Measurements from ENCODE around the gene MAP6. TPM values are rescaled to one million over a fixed set of nuclear protein-coding genes. Genes with fewer than 3 reads are reported as not detected.

Gene MAP6
- total and polyA plus RNA-seq, 9 of the 15 experiments (the other 6 are each of a cell fraction or from before 2014, with no cell fraction given), result not detected

GRCh38 chr11:75601494-75601893 lies 67.3 kb downstream of the MAP6 start:
- Histone ChIP-seq H3K9me3 (replicated peaks; ENCODE audit: control insufficient read depth, insufficient read depth, low read depth, low read length) (no peaks in the 10 kb centered on the region), H4K20me1 (replicated peaks; ENCODE audit: control insufficient read depth, insufficient read depth, low read length) (no peaks in the 10 kb centered on the region), H3K27me3 (ENCODE audit: control insufficient read depth in 2 of 2, insufficient read depth in 2 of 2, low read length in 2 of 2) (peaks cover 18 to 25% of the 10 kb centered on the region in 2 experiments; a peak in 4 of 5 replicates), H3K4me1 (replicated peaks in 1 of 2; ENCODE audit: control insufficient read depth in 2 of 2, insufficient read depth in 2 of 2, low read length in 2 of 2) (peaks cover 0 to under 1% of the 10 kb centered on the region in 2 experiments; a peak in 1 of 5 replicates), H3K4me3 (no peak overlapping the region), H2AFZ (ENCODE audit: low read depth, low read length) (no peak overlapping the region), H3K79me2 (ENCODE audit: control insufficient read depth, insufficient read depth, low read length) (no peaks in the 10 kb centered on the region), H3K27ac (ENCODE audit: extremely low read depth, low read depth, low read length) (no peak overlapping the region), H3K36me3 (ENCODE audit: control insufficient read depth, insufficient read depth, low read length) (no peaks in the 10 kb centered on the region), H3K9ac (ENCODE audit: insufficient read depth in 1 of 2, low read depth in 2 of 2, low read length in 2 of 2) (no peak overlapping the region), H3K9me1 (ENCODE audit: control insufficient read depth, insufficient read depth, low read length) (no peaks in the 10 kb centered on the region), H3K4me2 (ENCODE audit: insufficient read depth, low read length) (no peak overlapping the region)
- CTCF ChIA-PET (ENCODE audit: low intra/inter-chr PET ratio), result no interaction called here
- DNase-seq (ENCODE audit: extremely low read depth in 1 of 4, low spot score in 3 of 4), result no peak
- 27% methylated on average over 7 of the region's 7 CpGs for WGBS (ENCODE audit: insufficient coverage, low coverage, missing lambda C conversion rate)
- peak; percentile 69 for TF ChIP-seq BHLHE40 (IDR thresholded peaks at IDR 0.05; ENCODE audit: low read length)
- no peak for TF ChIP-seq CBX3 (IDR thresholded peaks at IDR 0.05; ENCODE audit: borderline replicate concordance in 1 of 2, low read length in 2 of 2)
- POLR2A ChIA-PET, result interaction anchor here (0.6 to 1.8 kb wide), 3 partner anchors 8 to 69 kb away, joined by 3 to 4 read pairs (median 3); no protein-coding TSS in a partner anchor
- no peak for ATAC-seq
- BruUV-seq (replicated peaks), result no TSS peak
- no peak for FAIRE-seq
- intact Hi-C loops (cut with micrococcal nuclease), result no loop called here
- in situ Hi-C loops (cut with MboI), result no loop called here

- ATAC-seq (no peak), DNase-seq (ENCODE audit: extremely low read depth in 1 of 4, low spot score in 3 of 4) (no peak), FAIRE-seq (no peak)
- in situ Hi-C loops (cut with MboI) (no loop called here), intact Hi-C loops (cut with micrococcal nuclease) (no loop called here)
- Histone ChIP-seq H3K9me3 (replicated peaks; ENCODE audit: control insufficient read depth, insufficient read depth, low read depth, low read length) (no peaks in the 10 kb centered on the region), H3K27ac (ENCODE audit: extremely low read depth, low read depth, low read length) (no peak overlapping the region), H3K4me1 (replicated peaks in 1 of 2; ENCODE audit: control insufficient read depth in 2 of 2, insufficient read depth in 2 of 2, low read length in 2 of 2) (peaks cover 4 to 5% of the 10 kb centered on the region in 2 experiments; a peak in 4 of 5 replicates), H3K36me3 (ENCODE audit: control insufficient read depth, insufficient read depth, low read length) (no peaks in the 10 kb centered on the region), H3K9me1 (ENCODE audit: control insufficient read depth, insufficient read depth, low read length) (no peaks in the 10 kb centered on the region), H3K9ac (ENCODE audit: insufficient read depth in 1 of 2, low read depth in 2 of 2, low read length in 2 of 2) (no peak overlapping the region; a peak in 1 of 4 replicates), H2AFZ (ENCODE audit: low read depth, low read length) (no peak overlapping the region), H3K4me3 (no peak overlapping the region), H3K79me2 (ENCODE audit: control insufficient read depth, insufficient read depth, low read length) (no peaks in the 10 kb centered on the region), H4K20me1 (replicated peaks; ENCODE audit: control insufficient read depth, insufficient read depth, low read length) (no peaks in the 10 kb centered on the region), H3K27me3 (ENCODE audit: control insufficient read depth in 2 of 2, insufficient read depth in 2 of 2, low read length in 2 of 2) (peaks cover 10 to 14% of the 10 kb centered on the region in 2 experiments; a peak in 3 of 5 replicates), H3K4me2 (ENCODE audit: insufficient read depth, low read length) (no peak overlapping the region)
- WGBS (ENCODE audit: insufficient coverage, low coverage, missing lambda C conversion rate), result 24% methylated on average over 3 of the region's 3 CpGs
- no TSS peak for BruUV-seq (replicated peaks)
- POLR2A ChIA-PET, result interaction anchor here (1.5 to 1.8 kb wide), 3 partner anchors 9 to 38 kb away, joined by 3 to 8 read pairs (median 4); no protein-coding TSS in a partner anchor
- CTCF ChIA-PET (ENCODE audit: low intra/inter-chr PET ratio), result no interaction called here
- TF ChIP-seq ZNF24 (IDR thresholded peaks at IDR 0.05), result no peak
- TF ChIP-seq POU5F1 (IDR thresholded peaks at IDR 0.05; ENCODE audit: borderline replicate concordance, low read depth, low read length, partially characterized antibody), result no peak
- no peak for TF ChIP-seq CTBP1 (IDR thresholded peaks at IDR 0.05; ENCODE audit: borderline replicate concordance)
- TF ChIP-seq NR2C1 (IDR thresholded peaks at IDR 0.05), result no peak
- no peak for TF ChIP-seq NR2C1 (tag; IDR thresholded peaks at IDR 0.05)
- TF ChIP-seq CGGBP1 (CRISPR knock-in tag; IDR thresholded peaks at IDR 0.05), result no peak
- no peak for TF ChIP-seq SPI1 (IDR thresholded peaks at IDR 0.05; ENCODE audit: borderline replicate concordance, low read depth, low read length)
- TF ChIP-seq PHB (CRISPR knock-in tag; IDR thresholded peaks at IDR 0.05), result no peak
- no peak for TF ChIP-seq CREBBP (IDR thresholded peaks at IDR 0.05; ENCODE audit: low read depth, low read length)
- TF ChIP-seq ARID1B (IDR thresholded peaks at IDR 0.05), result no peak
- TF ChIP-seq GTF2F1 (IDR thresholded peaks at IDR 0.05; ENCODE audit: low read depth, low read length), result no peak
- TF ChIP-seq DEAF1 (CRISPR knock-in tag; IDR thresholded peaks at IDR 0.05), result no peak
- no peak for TF ChIP-seq MAFF (IDR thresholded peaks at IDR 0.05; ENCODE audit: low read length)
- no peak for TF ChIP-seq SMARCC2 (IDR thresholded peaks at IDR 0.05; ENCODE audit: low read depth)
- TF ChIP-seq ELF2 (CRISPR knock-in tag; IDR thresholded peaks at IDR 0.05), result no peak
Measured at GRCh38 chr11:75600356-75600755, 68.5 kb downstream of the MAP6 start.

All from K562 (cell line).